Stimulated activated CD8-positive, alpha-beta memory T cell treated with anti-CD3 and anti-CD28 coated beads, Interleukin-4, amount 100 ng/mL, for 1 hour (primary cell): ENCODE results near the gene SACS.
"Not testable (repeated sequence)": the region's sequence is repeated elsewhere in the genome, so short reads cannot be mapped to it uniquely, and the experiment has no call there.

Source experiments
- DNase-seq, 2 donors: peaks; one replicate each; pipeline ENCODE4 v3.0.0-alpha.2; 2020; ENCODE audit warnings: low read depth in 2 of 2, low spot score in 1 of 2

The SACS gene

GRCh38 chr13:23320926-23321534 is 112.5 kb downstream of the SACS start:
- no peak for DNase-seq

DNA sequence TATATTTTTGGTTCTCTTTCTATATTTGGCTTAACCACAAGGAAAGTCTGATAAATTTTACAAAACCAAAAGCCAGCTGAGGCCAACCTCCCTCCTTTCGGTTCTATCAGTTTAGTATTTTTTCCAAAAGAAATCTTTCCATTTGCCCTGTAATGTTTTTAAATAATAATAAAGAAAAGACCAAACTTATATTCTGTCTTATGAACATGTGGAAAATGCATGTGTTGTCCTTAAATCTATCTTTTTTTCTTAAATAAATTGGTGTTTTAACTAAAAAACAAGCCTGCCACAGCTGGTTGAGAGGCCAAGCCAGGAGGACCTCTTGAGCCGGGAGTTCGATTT is 113.6 kb downstream of the SACS start:
- no peak for DNase-seq

- not testable (repeated sequence) for DNase-seq
These were observed 118.7 kb downstream of the SACS start for GRCh38 chr13:23314837-23315236.

DNA sequence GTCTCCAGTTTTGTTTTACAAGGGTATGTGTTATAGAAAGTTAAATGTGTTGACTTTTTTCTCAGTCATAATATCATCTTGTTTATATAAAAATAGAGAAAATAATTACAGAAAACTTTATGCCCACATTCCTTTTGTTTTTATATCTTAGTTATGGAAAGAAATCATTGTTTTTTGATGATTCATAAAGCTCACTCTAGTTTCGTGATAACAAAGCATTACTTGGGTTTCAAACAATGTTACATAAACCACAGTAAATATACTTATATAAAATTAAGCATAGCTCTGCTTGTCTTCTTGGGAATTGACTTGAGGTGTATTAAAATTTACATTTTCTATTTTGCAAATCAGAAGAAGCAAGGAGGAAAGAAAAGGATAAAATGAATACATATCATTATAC is 140.9 kb downstream of the SACS start:
- no peak for DNase-seq

- no peak for DNase-seq
These were observed 143.6 kb downstream of the SACS start for GRCh38 chr13:23289917-23290357.

DNA sequence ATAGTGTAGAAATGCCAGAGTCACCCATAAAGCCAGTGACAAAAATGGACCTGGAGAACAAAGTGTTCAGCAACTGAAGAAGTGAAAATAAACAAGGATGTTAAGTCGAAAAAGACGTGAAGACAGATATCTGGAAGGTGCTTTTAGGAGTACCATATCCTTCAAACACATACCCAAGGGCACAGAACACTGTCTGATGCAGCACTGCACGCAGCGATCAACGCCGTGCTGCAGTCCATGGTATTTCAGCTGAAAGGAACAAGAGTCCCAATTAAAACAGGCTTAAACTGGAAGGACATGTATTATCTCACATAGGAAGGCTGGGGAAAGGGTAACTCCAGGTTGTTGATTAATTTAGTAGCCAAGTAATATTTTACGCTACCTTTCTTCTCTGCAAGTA is 144.5 kb downstream of the SACS start:
- DNase-seq, result no peak

DNA sequence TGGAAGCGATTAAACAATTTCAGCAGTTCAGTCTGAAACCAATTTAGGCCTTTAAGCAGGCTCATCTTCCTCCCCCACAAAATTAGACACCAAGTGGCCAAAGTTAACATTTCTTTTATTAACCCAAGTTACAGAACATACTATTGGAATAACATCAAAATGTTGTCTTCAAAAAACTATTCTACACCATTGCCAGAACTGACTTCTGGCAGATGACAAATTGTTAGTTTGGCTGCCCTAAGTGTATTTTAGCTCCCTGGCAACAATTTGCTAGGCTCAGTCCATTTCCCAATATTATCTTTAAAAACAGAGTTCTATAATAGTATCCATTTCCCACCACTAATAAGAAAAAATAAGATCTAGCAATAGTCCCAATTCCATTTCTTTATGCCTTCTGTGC is 144.9 kb downstream of the SACS start:
- no peak for DNase-seq

GRCh38 chr13:23279321-23279720 is 154.2 kb downstream of the SACS start:
- DNase-seq, result no peak
